ENCODE results near the gene CD79B. TPM values are rescaled to one million over a fixed set of nuclear protein-coding genes. Genes with fewer than 3 reads are reported as not detected.

Gene CD79B
- total RNA-seq, result 1 to 10 TPM in 2 of 4 donors, under 1 TPM in 2; 0.66 to 1.8 (median 0.96) TPM
- 100 to 1,000 TPM in 1 of 3 donors, 1 to 10 TPM in 1, not detected in 1; 2.4 to 112 TPM for polyA plus RNA-seq

GRCh38 chr17:63931981-63932561 lies at the start of gene CD79B:
TSS of gene CD79B (minus strand) at chr17:63932331. CDS start at chr17:63932261, 70 bp downstream.
- Histone ChIP-seq H3K4me3 (no peak within 1 kb of the TSS), H3K9me3 (no peaks in the 10 kb centered on the region), H3K4me1 (no peaks in the 10 kb centered on the region), H3K27me3 (no peaks in the 10 kb centered on the region), H3K36me3 (no peaks in the 10 kb centered on the region), H3K27ac (peak within 1 kb of the TSS in 1 of 4 donors; percentile 72)
- 45 to 83% methylated on average over 19 of the region's 19 CpGs for WGBS, 2 donors
- intact Hi-C loops (cut with DNase I), result no loop called here
- no peak for TF ChIP-seq POLR2AphosphoS5 (IDR thresholded peaks at IDR 0.05)
- TF ChIP-seq POLR2A (IDR thresholded peaks at IDR 0.05), result no peak
- no peak for TF ChIP-seq CTCF (IDR thresholded peaks at IDR 0.05)
- no peak for TF ChIP-seq EP300 (IDR thresholded peaks at IDR 0.05)
- DNase-seq, result no peak

DNA sequence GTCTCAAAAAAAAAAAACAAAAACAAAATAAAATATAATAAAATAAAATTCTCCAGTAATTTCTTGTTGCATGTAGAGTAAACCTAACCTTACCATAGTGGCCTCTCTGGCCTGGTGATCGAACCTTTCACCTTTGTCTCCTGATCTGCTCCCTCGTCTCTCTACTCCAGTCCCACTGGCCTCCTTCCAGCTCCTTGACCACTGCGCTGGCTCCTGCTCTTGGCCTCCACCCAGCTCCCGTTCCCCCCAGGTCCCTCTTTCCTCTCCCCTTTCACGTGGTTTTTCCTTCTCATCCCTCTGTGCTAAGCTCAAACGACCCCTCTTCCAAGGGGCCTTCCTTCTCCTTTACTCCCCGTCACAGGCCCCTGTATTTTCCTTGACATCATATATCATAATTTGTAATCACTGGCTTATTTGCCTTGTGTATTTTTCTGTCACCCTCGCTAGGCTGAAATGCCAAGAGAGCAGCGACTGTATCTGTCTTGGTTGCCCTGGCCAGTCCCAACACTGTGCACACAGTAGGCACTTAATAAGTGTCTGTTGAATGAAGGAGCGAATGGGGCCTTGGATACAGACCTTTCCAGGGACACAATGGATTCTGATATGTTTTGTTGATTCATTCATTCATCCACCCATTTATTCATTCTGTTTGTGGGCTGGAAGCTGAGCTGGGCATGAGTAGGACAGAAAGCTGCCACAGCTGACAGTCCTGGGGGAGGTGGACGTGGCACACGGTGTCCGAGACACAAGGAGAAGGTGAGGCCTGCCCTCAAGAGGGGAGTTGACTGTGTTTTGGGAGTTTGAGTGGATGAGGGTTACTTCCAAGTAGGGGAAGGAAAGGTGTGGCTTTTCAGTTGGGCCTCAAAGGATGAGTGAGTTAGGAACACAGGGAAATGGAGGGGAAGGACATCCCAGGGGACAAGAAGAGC lies 46.4 kb upstream of the CD79B start:
- TF ChIP-seq POLR2AphosphoS5 (IDR thresholded peaks at IDR 0.05), result no peak
- TF ChIP-seq CTCF (IDR thresholded peaks at IDR 0.05), result no peak
- Histone ChIP-seq H3K27ac (no peak overlapping the region), H3K4me1 (peaks cover 0 to 19% (median 12%) of the 10 kb centered on the region in 4 donors), H3K4me3 (no peak overlapping the region), H3K36me3 (no peaks in the 10 kb centered on the region), H3K9me3 (peaks cover 0 to 3% (median 0%) of the 10 kb centered on the region in 4 donors), H3K27me3 (peaks cover 0 to 12% (median 0%) of the 10 kb centered on the region in 3 donors)
- DNase-seq, result no peak
- 82% methylated on average over 13 of the region's 13 CpGs for WGBS, 2 donors
- intact Hi-C loops (cut with DNase I), result no loop called here

- intact Hi-C loops (cut with DNase I), result no loop called here
- 64 to 73% methylated on average over 3 of the region's 3 CpGs for WGBS, 2 donors
Observed at GRCh38 chr17:63976702-63977101, 44.6 kb upstream of the CD79B start.

DNA sequence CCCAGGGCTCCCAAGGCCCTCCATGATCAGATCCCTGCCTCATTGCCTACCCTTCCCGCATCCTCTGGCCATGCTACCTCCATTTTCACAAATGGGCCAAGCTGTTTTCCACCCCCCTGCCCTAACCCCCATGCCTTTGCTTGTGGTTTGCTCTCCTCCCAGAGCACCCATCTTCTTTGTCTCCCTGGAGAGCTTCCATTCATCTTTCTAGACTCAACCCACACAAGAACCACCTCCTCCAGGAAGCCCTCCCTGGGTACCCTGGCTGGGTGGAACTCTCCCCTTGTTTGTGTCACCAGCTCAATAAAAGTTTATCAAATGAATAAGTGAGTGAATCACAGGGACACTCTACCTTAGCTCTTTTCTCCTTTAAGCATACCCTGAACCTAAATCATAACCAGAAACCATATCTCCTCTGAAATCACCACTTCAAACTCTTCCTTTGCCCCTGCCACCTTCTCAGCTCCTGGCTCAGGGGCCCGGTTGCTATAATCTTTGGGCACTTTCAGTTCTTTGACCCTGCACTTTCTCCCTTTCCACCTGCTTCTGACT lies 43.5 kb upstream of the CD79B start:
- TF ChIP-seq CTCF (IDR thresholded peaks at IDR 0.05) (no peak), POLR2AphosphoS5 (IDR thresholded peaks at IDR 0.05) (no peak), POLR2A (IDR thresholded peaks at IDR 0.05) (no peak), EP300 (IDR thresholded peaks at IDR 0.05) (no peak)
- H3K36me3 ChIP-seq, result no peaks in the 10 kb centered on the region
- no peak overlapping the region for H3K4me3 ChIP-seq
- no peak overlapping the region for H3K27ac ChIP-seq
- DNase-seq, result no peak
- no peaks in the 10 kb centered on the region for H3K9me3 ChIP-seq
- peaks cover 0 to 12% (median 0%) of the 10 kb centered on the region in 3 donors for H3K27me3 ChIP-seq
- intact Hi-C loops (cut with DNase I), result no loop called here
- 70 to 74% methylated on average over 2 of the region's 2 CpGs for WGBS, 2 donors
- peaks cover 0 to 8% (median 4%) of the 10 kb centered on the region in 4 donors for H3K4me1 ChIP-seq

More at GRCh38 chr17:63976702-63977101, 44.6 kb upstream of the CD79B start:
- Histone ChIP-seq H3K9me3 (no peaks in the 10 kb centered on the region), H3K27ac (no peak overlapping the region), H3K36me3 (no peaks in the 10 kb centered on the region), H3K4me1 (peaks cover 0 to 11% (median 4%) of the 10 kb centered on the region in 4 donors), H3K27me3 (peaks cover 0 to 12% (median 0%) of the 10 kb centered on the region in 3 donors), H3K4me3 (no peak overlapping the region)
- no peak for TF ChIP-seq CTCF (IDR thresholded peaks at IDR 0.05)
- TF ChIP-seq POLR2AphosphoS5 (IDR thresholded peaks at IDR 0.05), result no peak
- no peak for TF ChIP-seq EP300 (IDR thresholded peaks at IDR 0.05)
- no peak for TF ChIP-seq POLR2A (IDR thresholded peaks at IDR 0.05)
- no peak for DNase-seq

Data from sigmoid colon (tissue), 7 donors.